Right lobe of liver (tissue), 4 donors: ENCODE measurements around the gene ADGRB3.

Experiments used
- CTCF ChIP-seq, 4 donors: fragments of 200-600 bp in 3 of 4; fragments of 450-650 bp in 1 of 4; IDR thresholded peaks; one replicate each; pipeline versions ENCODE4 v1.5.1 to v1.8.0; 2016 to 2022; ENCODE audit warnings: antibody characterized with exemption in 4 of 4, mild to moderate bottlenecking in 2 of 4
- POLR2A ChIP-seq: fragments of 450-650 bp; IDR thresholded peaks from one replicate; pipeline ENCODE4 v1.6.1; 2017; ENCODE audit warnings: antibody characterized with exemption, mild to moderate bottlenecking
- donor health status: DM: no; HTN: no; CAD: no.
- donor health status: DM: no; HTN: no; CAD: no.
- donor health status: DM: no; HTN: yes; CAD: no.

DNA sequence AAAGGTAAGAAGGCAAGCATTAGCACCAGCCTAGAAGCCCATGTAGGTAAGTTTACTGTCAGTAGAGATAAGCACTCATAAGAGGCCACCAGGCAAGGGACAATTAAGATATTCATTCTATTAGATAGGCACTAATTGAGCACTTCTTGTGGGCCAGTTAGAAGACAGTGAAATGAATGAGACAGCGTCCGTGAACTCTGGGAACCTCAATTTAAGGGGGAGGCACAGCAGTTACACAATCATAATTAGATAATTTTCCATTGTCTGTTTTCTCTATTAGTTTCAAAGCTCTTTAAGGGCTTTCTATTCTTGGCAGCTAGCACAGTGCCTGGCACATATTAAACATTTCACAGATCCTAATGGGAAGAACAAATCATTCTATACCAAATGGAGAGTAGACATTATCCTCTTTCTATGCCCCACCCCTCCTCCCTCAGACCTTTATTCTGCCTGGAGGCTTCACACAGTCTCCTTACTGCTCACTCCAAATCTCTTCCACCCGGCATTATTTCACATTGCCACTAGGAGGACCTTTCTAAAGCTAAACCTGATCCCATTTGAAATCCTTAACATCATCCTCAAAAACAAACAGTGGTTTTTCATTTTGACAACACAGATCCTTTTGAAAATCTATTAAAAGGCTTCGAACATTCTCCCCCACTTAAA, 529.6 kb downstream of the ADGRB3 start:
- no peak for TF ChIP-seq CTCF (IDR thresholded peaks at IDR 0.05)
- no peak for TF ChIP-seq POLR2A
